Breast epithelium (tissue), 3 donors: Measurements from ENCODE around the gene PLD4.

ENCODE experiments used
- CTCF ChIP-seq, 3 donors: fragments of 450-650 bp; IDR thresholded peaks; one replicate each; pipeline ENCODE4 v1.5.1; 2016 to 2017; ENCODE audit warnings: antibody characterized with exemption in 3 of 3, mild to moderate bottlenecking in 3 of 3, moderate library complexity in 3 of 3
- POLR2A ChIP-seq: fragments of 450-650 bp; IDR thresholded peaks from one replicate; pipeline ENCODE4 v1.6.1; 2016; ENCODE audit warnings: antibody characterized with exemption, mild to moderate bottlenecking, moderate library complexity

GRCh38 chr14:104878582-104878981, 46.1 kb upstream of the PLD4 start:
- TF ChIP-seq CTCF (IDR thresholded peaks at IDR 0.05) (no peak), POLR2A (no peak)
